Activated T-cell treated with anti-CD3 and anti-CD28 coated beads, Interleukin-2, amount 50 U/mL, for 24 hours (primary cell): ENCODE results near the gene THOC3.
A peak's percentile ranks its signal among the peaks of the same experiment; 100 is the strongest.
"Not testable (repeated sequence)": the region's sequence is repeated elsewhere in the genome, so short reads cannot be mapped to it uniquely, and the experiment has no call there.

Experiments
- DNase-seq: peaks from one replicate; pipeline ENCODE4 v3.0.0-alpha.2; 2020
- H3K27ac Mint-ChIP-seq: 2 replicates; pipeline ENCODE4 v1.8.0; 2020; ENCODE audit warnings: mild to moderate bottlenecking, mixed read lengths
- H3K27me3 Mint-ChIP-seq: 2 replicates; pipeline ENCODE4 v1.8.0; 2020; ENCODE audit warnings: mixed read lengths
- H3K36me3 Mint-ChIP-seq: 2 replicates; pipeline ENCODE4 v1.8.0; 2020; ENCODE audit warnings: low read depth, mixed read lengths
- H3K4me1 Mint-ChIP-seq: 2 replicates; pipeline ENCODE4 v1.8.0; 2020; ENCODE audit warnings: low read depth, mixed read lengths
- H3K4me3 Mint-ChIP-seq: 2 replicates; pipeline ENCODE4 v1.8.0; 2020; ENCODE audit warnings: mild to moderate bottlenecking, moderate library complexity, mixed read lengths
- H3K9me3 Mint-ChIP-seq: 2 replicates; pipeline ENCODE4 v1.8.0; 2020; ENCODE audit warnings: mixed read lengths

THOC3 gene, protein sequence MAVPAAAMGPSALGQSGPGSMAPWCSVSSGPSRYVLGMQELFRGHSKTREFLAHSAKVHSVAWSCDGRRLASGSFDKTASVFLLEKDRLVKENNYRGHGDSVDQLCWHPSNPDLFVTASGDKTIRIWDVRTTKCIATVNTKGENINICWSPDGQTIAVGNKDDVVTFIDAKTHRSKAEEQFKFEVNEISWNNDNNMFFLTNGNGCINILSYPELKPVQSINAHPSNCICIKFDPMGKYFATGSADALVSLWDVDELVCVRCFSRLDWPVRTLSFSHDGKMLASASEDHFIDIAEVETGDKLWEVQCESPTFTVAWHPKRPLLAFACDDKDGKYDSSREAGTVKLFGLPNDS

GRCh38 chr5:175967471-175968372, at the start of gene THOC3:
Gene THOC3, minus strand, starts transcription at chr5:175968315. Its CDS starts 107 bp downstream, at chr5:175968208.
- DNase-seq: peak; percentile 87

GRCh38 chr5:176017324-176017723, 49.2 kb upstream of the THOC3 start:
- not testable (repeated sequence) for DNase-seq, H3K4me3 Mint-ChIP-seq, H3K36me3 Mint-ChIP-seq, H3K27me3 Mint-ChIP-seq, H3K4me1 Mint-ChIP-seq, H3K9me3 Mint-ChIP-seq, H3K27ac Mint-ChIP-seq

More at GRCh38 chr5:175967471-175968372, at the start of gene THOC3:
- H3K4me1 Mint-ChIP-seq, H3K27me3 Mint-ChIP-seq, H3K9me3 Mint-ChIP-seq: not testable (repeated sequence)
- Mint-ChIP-seq H3K36me3 (peaks cover 15% of the 10 kb centered on the region), H3K27ac (peak within 1 kb of the TSS; percentile 59), H3K4me3 (peak within 1 kb of the TSS; percentile 86)

GRCh38 chr5:176014360-176014759, 46.2 kb upstream of the THOC3 start:
- H3K4me1 Mint-ChIP-seq, H3K36me3 Mint-ChIP-seq, H3K4me3 Mint-ChIP-seq: not testable (repeated sequence)

DNA sequence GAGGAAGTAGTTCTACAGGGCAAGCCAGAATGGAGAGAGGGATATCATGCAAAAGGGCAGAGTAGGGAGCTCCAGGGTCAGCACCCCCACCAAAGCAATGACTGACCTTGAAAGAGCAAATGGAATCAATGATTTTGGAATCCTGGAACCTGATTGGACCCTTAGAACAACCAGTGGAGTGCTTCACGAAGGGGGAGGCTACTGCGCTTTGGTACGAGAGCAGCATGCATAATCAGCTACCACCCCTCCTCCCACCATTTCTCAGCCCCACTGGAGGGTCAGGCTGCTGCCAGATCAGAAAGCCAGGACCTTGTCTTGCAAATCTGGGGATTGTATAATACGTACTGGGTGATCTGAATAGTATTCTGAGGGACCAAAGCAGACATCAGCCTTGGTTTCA, 43.0 kb upstream of the THOC3 start:
- H3K27ac Mint-ChIP-seq, H3K4me3 Mint-ChIP-seq, H3K36me3 Mint-ChIP-seq, H3K9me3 Mint-ChIP-seq, H3K27me3 Mint-ChIP-seq: not testable (repeated sequence)
- peak; percentile 13 for DNase-seq
- H3K4me1 Mint-ChIP-seq: peaks cover 11% of the 10 kb centered on the region

More at GRCh38 chr5:176014360-176014759, 46.2 kb upstream of the THOC3 start:
- H3K27ac Mint-ChIP-seq, H3K27me3 Mint-ChIP-seq, H3K9me3 Mint-ChIP-seq: not testable (repeated sequence)
- DNase-seq: peak; percentile 19

- not testable (repeated sequence) for H3K27ac Mint-ChIP-seq, H3K36me3 Mint-ChIP-seq, H3K9me3 Mint-ChIP-seq, H3K4me3 Mint-ChIP-seq, H3K27me3 Mint-ChIP-seq
- DNase-seq: peak; percentile 20
- H3K4me1 Mint-ChIP-seq: peaks cover 14% of the 10 kb centered on the region
Measured at GRCh38 chr5:176010202-176010601, 42.1 kb upstream of the THOC3 start.

GRCh38 chr5:176007220-176007619, 39.1 kb upstream of the THOC3 start:
- not testable (repeated sequence) for H3K4me3 Mint-ChIP-seq, H3K36me3 Mint-ChIP-seq, H3K27me3 Mint-ChIP-seq, H3K9me3 Mint-ChIP-seq, DNase-seq
- H3K4me1 Mint-ChIP-seq: peaks cover 14% of the 10 kb centered on the region
- peak overlapping the region; percentile 68 for H3K27ac Mint-ChIP-seq

DNA sequence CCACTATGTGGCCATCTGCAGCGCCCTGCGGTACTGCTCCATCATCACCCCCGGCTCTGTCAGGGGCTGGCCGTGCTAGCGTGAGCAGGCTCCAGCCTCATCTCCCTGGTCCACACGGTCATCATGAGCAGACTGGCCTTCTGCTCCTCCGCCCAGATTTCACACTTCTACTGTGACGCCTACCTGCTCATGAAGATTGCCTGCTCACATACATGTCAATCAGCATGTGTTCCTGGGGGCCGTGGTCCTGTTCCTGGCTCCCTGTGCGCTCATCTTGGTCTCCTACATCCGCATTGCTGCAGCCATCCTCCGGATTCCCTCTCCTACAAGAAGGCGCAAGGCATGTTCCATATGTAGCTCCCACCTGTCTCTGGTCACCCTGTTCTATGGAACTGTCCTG, 38.7 kb upstream of the THOC3 start:
- not testable (repeated sequence) for H3K9me3 Mint-ChIP-seq, H3K4me3 Mint-ChIP-seq, H3K27me3 Mint-ChIP-seq, H3K36me3 Mint-ChIP-seq
- peak; percentile 27 for DNase-seq
- peak overlapping the region; percentile 66 for H3K27ac Mint-ChIP-seq
- H3K4me1 Mint-ChIP-seq: peaks cover 14% of the 10 kb centered on the region

DNA sequence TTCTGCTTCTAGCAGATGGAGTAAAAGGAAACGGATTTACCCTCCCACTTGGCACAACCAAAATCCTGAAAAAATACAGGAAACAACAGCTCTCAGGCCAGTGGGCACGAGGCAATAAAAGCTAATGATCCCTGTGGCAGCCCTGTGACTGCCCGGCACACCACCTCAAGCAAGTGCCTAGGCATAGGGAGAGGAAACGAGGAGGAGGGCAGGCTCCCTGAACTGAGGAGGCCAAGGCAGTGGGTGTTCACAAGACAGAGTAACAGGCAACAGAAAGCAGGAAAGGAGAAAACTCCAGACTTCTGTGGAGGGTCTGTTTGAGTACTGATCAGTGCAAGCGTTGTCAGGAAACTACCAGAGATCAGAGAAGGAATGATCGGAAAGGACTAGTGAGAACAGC, 29.9 kb upstream of the THOC3 start:
- not testable (repeated sequence) for H3K4me3 Mint-ChIP-seq, H3K9me3 Mint-ChIP-seq, H3K27ac Mint-ChIP-seq, H3K36me3 Mint-ChIP-seq, H3K4me1 Mint-ChIP-seq, DNase-seq, H3K27me3 Mint-ChIP-seq

DNA sequence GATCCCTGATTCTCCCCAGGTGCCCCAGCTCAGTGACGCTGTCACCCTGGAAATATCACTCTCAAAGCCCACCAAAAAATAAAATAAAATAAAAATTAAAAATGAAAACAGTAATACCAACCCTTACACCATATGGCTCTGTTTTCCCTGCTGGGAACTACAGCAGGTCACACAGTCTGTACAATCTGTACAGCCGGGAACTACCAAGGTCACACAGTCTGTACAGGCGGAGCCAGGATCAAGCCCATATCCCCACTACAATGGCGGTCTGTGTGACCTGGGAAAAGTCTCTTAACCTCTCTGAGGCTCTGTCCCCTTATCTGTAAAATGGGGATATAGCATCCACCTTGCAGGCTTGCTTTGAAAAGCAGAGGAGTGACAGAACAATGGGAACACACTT, 29.4 kb upstream of the THOC3 start:
- not testable (repeated sequence) for H3K27me3 Mint-ChIP-seq, DNase-seq, H3K4me3 Mint-ChIP-seq, H3K9me3 Mint-ChIP-seq, H3K27ac Mint-ChIP-seq, H3K4me1 Mint-ChIP-seq, H3K36me3 Mint-ChIP-seq

GRCh38 chr5:175996791-175997190, 28.7 kb upstream of the THOC3 start:
- H3K36me3 Mint-ChIP-seq, H3K4me1 Mint-ChIP-seq, DNase-seq, H3K27me3 Mint-ChIP-seq, H3K27ac Mint-ChIP-seq, H3K9me3 Mint-ChIP-seq, H3K4me3 Mint-ChIP-seq: not testable (repeated sequence)

GRCh38 chr5:175995506-175995905, 27.4 kb upstream of the THOC3 start:
- H3K27me3 Mint-ChIP-seq, DNase-seq, H3K27ac Mint-ChIP-seq, H3K9me3 Mint-ChIP-seq, H3K4me1 Mint-ChIP-seq, H3K36me3 Mint-ChIP-seq, H3K4me3 Mint-ChIP-seq: not testable (repeated sequence)

DNA sequence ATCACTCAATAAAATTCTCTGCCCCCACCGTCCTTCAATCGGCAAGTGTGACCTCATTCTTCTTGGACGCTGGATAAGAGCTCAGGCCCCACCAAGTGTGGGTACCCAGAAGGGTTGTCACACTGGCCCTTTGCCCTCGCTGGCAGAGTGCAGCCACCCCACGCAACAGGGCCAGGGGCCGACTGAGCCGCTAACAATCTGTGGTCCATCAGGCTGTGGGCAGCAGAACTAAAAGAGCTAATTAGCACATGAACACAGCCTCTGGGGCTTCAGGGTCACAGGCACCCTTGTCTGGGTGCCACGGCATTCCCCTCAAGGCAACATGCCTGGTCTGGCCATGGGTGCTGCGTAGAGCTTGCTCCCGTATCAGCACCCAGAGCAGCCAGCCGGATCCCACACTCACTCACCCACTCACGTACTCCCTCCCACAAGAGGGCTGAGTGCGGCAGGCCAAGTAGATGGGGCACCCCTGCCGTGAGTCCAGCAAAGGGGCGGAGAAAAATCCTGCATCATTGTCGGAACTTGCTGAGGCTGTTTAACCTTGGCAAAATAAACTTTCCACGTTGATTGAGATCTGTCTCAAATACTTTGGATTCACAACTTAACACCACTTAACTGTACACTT, 11.4 kb upstream of the THOC3 start:
- not testable (repeated sequence) for H3K4me3 Mint-ChIP-seq, H3K27ac Mint-ChIP-seq, H3K36me3 Mint-ChIP-seq, H3K27me3 Mint-ChIP-seq, H3K9me3 Mint-ChIP-seq, DNase-seq, H3K4me1 Mint-ChIP-seq

- H3K27ac Mint-ChIP-seq, H3K27me3 Mint-ChIP-seq, H3K4me1 Mint-ChIP-seq, H3K9me3 Mint-ChIP-seq, DNase-seq: not testable (repeated sequence)
- H3K4me3 Mint-ChIP-seq: peak overlapping the region; percentile 86
- peaks cover 11% of the 10 kb centered on the region for H3K36me3 Mint-ChIP-seq
Measured at GRCh38 chr5:175968381-175968780, 266 bp upstream of the THOC3 start.

- not testable (repeated sequence) for H3K4me1 Mint-ChIP-seq, H3K4me3 Mint-ChIP-seq, DNase-seq, H3K9me3 Mint-ChIP-seq, H3K27me3 Mint-ChIP-seq, H3K27ac Mint-ChIP-seq
- peaks cover 22% of the 10 kb centered on the region for H3K36me3 Mint-ChIP-seq
Measured at GRCh38 chr5:175962329-175962728, 5.8 kb downstream of the THOC3 start.

DNA sequence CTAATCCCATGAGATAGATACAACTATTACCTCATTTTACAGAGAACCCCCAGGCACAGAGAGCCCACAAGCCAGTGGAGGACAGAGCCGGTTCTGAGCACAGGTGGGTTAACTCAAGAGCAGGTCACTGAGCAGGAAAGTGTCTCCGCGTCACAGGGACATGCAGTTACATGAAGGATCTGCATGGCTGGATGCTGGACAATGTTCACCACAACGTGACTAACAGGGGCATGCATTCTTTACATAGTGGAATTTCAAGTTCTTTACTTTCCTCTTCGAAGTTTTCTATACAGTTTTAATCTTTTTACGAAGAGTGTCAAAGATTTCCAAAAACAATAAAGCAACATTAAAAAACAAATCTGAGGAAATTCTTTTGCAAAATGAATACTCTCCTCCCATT, 7.9 kb downstream of the THOC3 start:
- H3K27ac Mint-ChIP-seq, H3K4me3 Mint-ChIP-seq, H3K27me3 Mint-ChIP-seq, DNase-seq, H3K4me1 Mint-ChIP-seq, H3K9me3 Mint-ChIP-seq: not testable (repeated sequence)
- H3K36me3 Mint-ChIP-seq: peaks cover 20% of the 10 kb centered on the region
